ENCODE data around the gene BTBD8.

GRCh38 chr1:92188436-92189255 is 108.5 kb downstream of the BTBD8 start:
- no peak for TF ChIP-seq CTCF (IDR thresholded peaks at IDR 0.05; ENCODE audit: poor library complexity, severe bottlenecking)
- TF ChIP-seq EP300 (conservative IDR thresholded peaks at IDR 0.05; ENCODE audit: poor library complexity, severe bottlenecking) = no peak
- TF ChIP-seq EZH2 (IDR thresholded peaks at IDR 0.05; ENCODE audit: borderline replicate concordance, insufficient read depth, low read length, poor library complexity, severe bottlenecking) = no peak
- no peak for TF ChIP-seq TAF1 (IDR thresholded peaks at IDR 0.05; ENCODE audit: low read depth)
- no peak for TF ChIP-seq POLR2AphosphoS5 (IDR thresholded peaks at IDR 0.05)
- TF ChIP-seq REST (IDR thresholded peaks at IDR 0.05; ENCODE audit: borderline replicate concordance) = no peak

Data from neural cell (in vitro differentiated cells).